ENCODE measurements around the gene EGLN3.
"Not testable (repeated sequence)": the region's sequence is repeated elsewhere in the genome, so short reads cannot be mapped to it uniquely, and the experiment has no call there.

EGLN3 gene

GRCh38 chr14:33938131-33938949, 12.5 kb downstream of the EGLN3 start:
- FAIRE-seq (no peak), DNase-seq (ENCODE audit: insufficient read length, low spot score) (no peak)

GRCh38 chr14:33936391-33936790, 14.5 kb downstream of the EGLN3 start:
- FAIRE-seq: no peak
- DNase-seq (ENCODE audit: insufficient read length, low spot score): no peak

- FAIRE-seq (no peak), DNase-seq (ENCODE audit: insufficient read length, low spot score) (no peak)
Measured at GRCh38 chr14:33934938-33935337, 15.9 kb downstream of the EGLN3 start.

GRCh38 chr14:33934043-33934750, 16.7 kb downstream of the EGLN3 start:
- FAIRE-seq: no peak

GRCh38 chr14:33933386-33933933, 17.4 kb downstream of the EGLN3 start:
- no peak for DNase-seq (ENCODE audit: insufficient read length, low spot score)
- FAIRE-seq: no peak

More at GRCh38 chr14:33934043-33934750, 16.7 kb downstream of the EGLN3 start:
- no peak for DNase-seq (ENCODE audit: insufficient read length, low spot score)

- FAIRE-seq: no peak
- DNase-seq (ENCODE audit: insufficient read length, low spot score): no peak
Measured at GRCh38 chr14:33932576-33933345, 18.1 kb downstream of the EGLN3 start.

- DNase-seq (ENCODE audit: insufficient read length, low spot score): no peak
- no peak for FAIRE-seq
Measured at GRCh38 chr14:33932033-33932432, 18.8 kb downstream of the EGLN3 start.

- no peak for FAIRE-seq
- DNase-seq (ENCODE audit: insufficient read length, low spot score): no peak
Measured at GRCh38 chr14:33931461-33931860, 19.4 kb downstream of the EGLN3 start.

- FAIRE-seq (no peak), DNase-seq (ENCODE audit: insufficient read length, low spot score) (no peak)
Measured at GRCh38 chr14:33930439-33930838, 20.4 kb downstream of the EGLN3 start.

GRCh38 chr14:33929799-33930408, 21.0 kb downstream of the EGLN3 start:
- no peak for FAIRE-seq

GRCh38 chr14:33928895-33929294, 22.0 kb downstream of the EGLN3 start:
- DNase-seq (ENCODE audit: insufficient read length, low spot score): no peak
- FAIRE-seq: no peak

More at GRCh38 chr14:33929799-33930408, 21.0 kb downstream of the EGLN3 start:
- DNase-seq (ENCODE audit: insufficient read length, low spot score): no peak

- DNase-seq (ENCODE audit: insufficient read length, low spot score): no peak
- no peak for FAIRE-seq
Measured at GRCh38 chr14:33927944-33928343, 22.9 kb downstream of the EGLN3 start.

- DNase-seq (ENCODE audit: insufficient read length, low spot score); FAIRE-seq: not testable (repeated sequence)
Measured at GRCh38 chr14:33926967-33927366, 23.9 kb downstream of the EGLN3 start.

- no peak for FAIRE-seq
- DNase-seq (ENCODE audit: insufficient read length, low spot score): no peak
Measured at GRCh38 chr14:33925946-33926345, 24.9 kb downstream of the EGLN3 start.

- no peak for FAIRE-seq
- no peak for DNase-seq (ENCODE audit: insufficient read length, low spot score)
Measured at GRCh38 chr14:33925235-33925634, 25.6 kb downstream of the EGLN3 start.

- FAIRE-seq (no peak), DNase-seq (ENCODE audit: insufficient read length, low spot score) (no peak)
Measured at GRCh38 chr14:33924566-33925100, 26.2 kb downstream of the EGLN3 start.

GRCh38 chr14:33922125-33922524, 28.7 kb downstream of the EGLN3 start:
- DNase-seq (ENCODE audit: insufficient read length, low spot score) (no peak), FAIRE-seq (no peak)

- DNase-seq (ENCODE audit: insufficient read length, low spot score): no peak
- no peak for FAIRE-seq
Measured at GRCh38 chr14:33918256-33918655, 32.6 kb downstream of the EGLN3 start.

- DNase-seq (ENCODE audit: insufficient read length, low spot score) (no peak), FAIRE-seq (no peak)
Measured at GRCh38 chr14:33917661-33918060, 33.2 kb downstream of the EGLN3 start.
